Kidney (tissue), 14 donors: ENCODE measurements around the gene MAJIN. TPM values are rescaled to one million over a fixed set of nuclear protein-coding genes. Genes with fewer than 3 reads are reported as not detected.

Experiments used
- DNase-seq, 5 donors: peaks; one replicate each; pipeline ENCODE4 v3.0.0-alpha.2; 2013 to 2020
- FAIRE-seq: peaks from 2 replicates; lab custom pipeline; 2012; peaks lifted over from hg19 to GRCh38; lab: Jason Lieb, UNC
- H3K27ac ChIP-seq, 2 donors: one replicate each; pipeline ENCODE4 v1.7.0; 2013; ENCODE audit warnings: low read depth in 2 of 2, low read length in 2 of 2, inconsistent platforms in 1 of 2
- H3K27me3 ChIP-seq: one replicate; pipeline ENCODE4 v1.7.1; 2013; ENCODE audit warnings: low read length, inconsistent platforms; ENCODE audit not compliant: control insufficient read depth, insufficient read depth
- H3K36me3 ChIP-seq, 3 donors: one replicate each; pipeline versions ENCODE4 v1.7.0 to v1.7.1; 2013; ENCODE audit warnings: low read length in 3 of 3, control low read depth in 1 of 3, inconsistent platforms in 1 of 3; ENCODE audit not compliant: insufficient read depth in 3 of 3, control insufficient read depth in 2 of 3
- H3K4me1 ChIP-seq, 3 donors: one replicate each; pipeline versions ENCODE4 v1.7.0 to v1.7.1; 2013; ENCODE audit warnings: low read length in 3 of 3, inconsistent platforms in 1 of 3, low read depth in 1 of 3; ENCODE audit not compliant: control insufficient read depth in 2 of 3, insufficient read depth in 2 of 3
- H3K4me3 ChIP-seq, 3 donors: one replicate each; pipeline versions ENCODE4 v1.7.0 to v1.8.1; 2013; ENCODE audit warnings: low read length in 3 of 3, control low read depth in 1 of 3, inconsistent platforms in 1 of 3
- H3K9ac ChIP-seq, 3 donors: one replicate each; pipeline versions ENCODE4 v1.7.0 to v1.7.1; 2013; ENCODE audit warnings: low read length in 3 of 3, control low read depth in 1 of 3, inconsistent platforms in 1 of 3
- H3K9me3 ChIP-seq, 3 donors: one replicate each; pipeline versions ENCODE4 v1.7.0 to v1.7.1; 2013; ENCODE audit warnings: low read length in 3 of 3, control low read depth in 1 of 3, inconsistent platforms in 1 of 3; ENCODE audit not compliant: control insufficient read depth in 2 of 3, insufficient read depth in 1 of 3
- intact Hi-C: fragments of 100-400 bp; cut with DNase I; formaldehyde crosslinking; loops from one replicate; pipeline ENCODE4 v1.11.1; 2022
- polyA plus RNA-seq: library from polyadenylated mRNA; stranded (reverse); fragments of 350-450 nt; fragmentation: Illumina TruSeq; extraction: RNeasy Lipid Tissue Mini Kit (QIAGEN cat#74804); gene quantifications from one replicate; pipeline ENCODE4 v1.2.3, GENCODE V29; 2014; ENCODE audit warnings: low read depth, low replicate concordance; ENCODE audit not compliant: insufficient read depth
- total RNA-seq: library from RNA; stranded (reverse); fragmentation: NEBNext Ultra II Directional; extraction: Animal tissue kit (Norgen Biotek cat#: 25700); gene quantifications from one replicate; pipeline ENCODE4 v1.2.1, GENCODE V29; 2021
- TF ChIP-seq, protein P1 (sequence below): IDR thresholded peaks from 3 replicates; pipeline ENCODE4 v1.5.1; 2012; ENCODE audit warnings: mild to moderate bottlenecking, moderate library complexity, borderline replicate concordance; ENCODE audit not compliant: insufficient read depth; ENCODE audit errors: extremely low read depth
- donor health status: control.
- donor health status: control.
- donor health status: control.
- donor health status: control.
- donor health status: control.
- donor health status: DM: yes; HTN: yes; CAD: no.
- donor health status: Normal renal cell carcinoma (clear cell type).

Gene MAJIN
- total and polyA plus RNA-seq, 2 donors from 2014 or later, result 0.80 TPM; not detected in 1

- TF ChIP-seq, protein P1, sequence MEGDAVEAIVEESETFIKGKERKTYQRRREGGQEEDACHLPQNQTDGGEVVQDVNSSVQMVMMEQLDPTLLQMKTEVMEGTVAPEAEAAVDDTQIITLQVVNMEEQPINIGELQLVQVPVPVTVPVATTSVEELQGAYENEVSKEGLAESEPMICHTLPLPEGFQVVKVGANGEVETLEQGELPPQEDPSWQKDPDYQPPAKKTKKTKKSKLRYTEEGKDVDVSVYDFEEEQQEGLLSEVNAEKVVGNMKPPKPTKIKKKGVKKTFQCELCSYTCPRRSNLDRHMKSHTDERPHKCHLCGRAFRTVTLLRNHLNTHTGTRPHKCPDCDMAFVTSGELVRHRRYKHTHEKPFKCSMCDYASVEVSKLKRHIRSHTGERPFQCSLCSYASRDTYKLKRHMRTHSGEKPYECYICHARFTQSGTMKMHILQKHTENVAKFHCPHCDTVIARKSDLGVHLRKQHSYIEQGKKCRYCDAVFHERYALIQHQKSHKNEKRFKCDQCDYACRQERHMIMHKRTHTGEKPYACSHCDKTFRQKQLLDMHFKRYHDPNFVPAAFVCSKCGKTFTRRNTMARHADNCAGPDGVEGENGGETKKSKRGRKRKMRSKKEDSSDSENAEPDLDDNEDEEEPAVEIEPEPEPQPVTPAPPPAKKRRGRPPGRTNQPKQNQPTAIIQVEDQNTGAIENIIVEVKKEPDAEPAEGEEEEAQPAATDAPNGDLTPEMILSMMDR, result no peak
- H3K27me3 ChIP-seq, result no peaks in the 10 kb centered on the region
- no peaks in the 10 kb centered on the region for H3K9me3 ChIP-seq
- DNase-seq (no peak), FAIRE-seq (no peak)
- intact Hi-C loops, result no loop called here
- no peak overlapping the region for H3K4me3 ChIP-seq
- H3K9ac ChIP-seq, result no peak overlapping the region
- no peak overlapping the region for H3K27ac ChIP-seq
- H3K4me1 ChIP-seq, result peaks cover 0 to 16% (median 4%) of the 10 kb centered on the region in 3 donors
- H3K36me3 ChIP-seq, result peaks cover 0 to 30% (median 13%) of the 10 kb centered on the region in 3 donors
Observed at GRCh38 chr11:64914123-64914522, 57.8 kb downstream of the MAJIN start.

DNA sequence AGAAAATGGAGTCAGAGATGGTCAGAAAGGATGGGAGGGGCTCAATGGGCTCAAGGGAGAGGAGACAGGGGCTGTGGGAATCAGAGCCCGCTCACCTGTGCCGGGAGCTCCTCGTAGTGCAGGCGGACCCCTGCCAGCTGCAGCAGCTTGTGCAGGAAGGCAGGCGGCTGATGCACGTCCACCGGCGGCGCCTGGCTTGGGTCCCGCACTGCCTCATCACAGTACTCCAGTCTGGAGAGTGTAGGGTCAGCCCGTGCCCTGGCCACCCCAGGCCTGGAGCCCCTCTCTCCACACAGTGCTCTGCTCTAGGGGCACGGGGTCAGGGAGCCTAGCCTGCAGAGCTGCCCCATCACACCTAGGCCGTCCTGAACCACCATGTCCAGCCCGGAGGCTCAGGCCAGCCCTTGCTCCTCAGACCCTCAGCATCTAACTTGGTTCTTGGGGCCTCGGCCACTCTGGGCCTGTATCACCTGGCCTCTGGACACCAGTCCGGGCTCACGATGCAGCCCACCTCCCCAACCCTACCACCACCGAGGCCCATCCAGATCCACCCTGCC, 58.7 kb downstream of the MAJIN start:
- Histone ChIP-seq H3K9ac (no peak overlapping the region), H3K36me3 (peaks cover 0 to 38% (median 13%) of the 10 kb centered on the region in 3 donors), H3K4me1 (peaks cover 0 to 15% (median 4%) of the 10 kb centered on the region in 3 donors), H3K27me3 (no peaks in the 10 kb centered on the region), H3K9me3 (no peaks in the 10 kb centered on the region), H3K27ac (no peak overlapping the region), H3K4me3 (no peak overlapping the region)
- FAIRE-seq (no peak), DNase-seq (no peak)
- TF ChIP-seq, protein P1, result no peak
- intact Hi-C loops, result no loop called here

DNA sequence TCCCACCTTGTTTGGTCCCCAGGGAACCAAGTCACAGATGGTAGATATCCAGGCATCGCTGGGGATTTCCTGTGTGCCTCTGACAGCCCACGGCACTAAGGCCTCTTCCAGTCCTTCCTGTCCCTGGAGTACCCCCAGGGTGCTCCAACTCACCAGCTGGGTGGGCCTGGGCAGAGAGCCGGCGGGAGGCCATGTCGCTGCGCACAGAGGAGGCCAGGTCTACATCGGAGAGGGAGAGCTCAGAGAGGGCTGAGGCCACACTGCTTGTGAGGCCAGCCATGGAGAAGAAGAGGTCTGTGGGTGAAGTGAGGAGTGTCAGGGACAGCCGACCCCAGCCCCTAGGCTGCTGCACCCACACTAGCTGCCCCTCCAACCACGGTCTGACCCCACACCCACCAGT, 60.2 kb downstream of the MAJIN start:
- intact Hi-C loops, result no loop called here
- no peaks in the 10 kb centered on the region for H3K9me3 ChIP-seq
- H3K9ac ChIP-seq, result no peak overlapping the region
- peaks cover 0 to 44% (median 15%) of the 10 kb centered on the region in 3 donors for H3K36me3 ChIP-seq
- H3K4me1 ChIP-seq, result peaks cover 0 to 12% (median 4%) of the 10 kb centered on the region in 3 donors
- FAIRE-seq, result no peak
- TF ChIP-seq, protein P1, result no peak
- no peaks in the 10 kb centered on the region for H3K27me3 ChIP-seq
- no peak overlapping the region for H3K27ac ChIP-seq
- no peak for DNase-seq
- H3K4me3 ChIP-seq, result no peak overlapping the region
